Panc1 (cell line): ENCODE measurements around the gene EXOC6B. TPM values are rescaled to one million over a fixed set of nuclear protein-coding genes. Genes with fewer than 3 reads are reported as not detected.

Experiments used
- ATAC-seq: fragments of 200-7000 bp; cut with Tn5 transposase; 2 replicates; pipeline ENCODE4 v1.9.1; 2020; ENCODE audit warnings: mild to moderate bottlenecking, moderate library complexity
- BruUV-seq: library from RNA; stranded (reverse); fragments of 400-500 nt; replicated peaks from 2 replicates; lab custom pipeline; 2021; lab: Mats Ljungman, UMichigan
- CTCF ChIA-PET: fragments of 300-600 bp; sonication (Branson Sonifier 250); formaldehyde crosslinking; loops from one replicate; lab custom pipeline; 2022; ENCODE audit warnings: antibody characterized with exemption; lab: Charles Lee
- POLR2A ChIA-PET: fragments of 300-600 bp; sonication (Branson Sonifier 250); formaldehyde crosslinking; loops from one replicate; lab custom pipeline; 2022; ENCODE audit warnings: antibody characterized with exemption; lab: Charles Lee
- DNase-seq: peaks from one replicate; pipeline ENCODE4 v3.0.0-alpha.2; 2010; ENCODE audit warnings: low read depth, low spot score
- H3K27ac ChIP-seq: 2 replicates; pipeline ENCODE4 v1.5.1; 2011; ENCODE audit warnings: mild to moderate bottlenecking, low read length, inconsistent platforms
- H3K27me3 ChIP-seq: fragments of 200-500 bp; sonication (Bioruptor generic); 2 replicates; pipeline ENCODE4 v1.6.0; 2014; ENCODE audit warnings: low read length, inconsistent platforms; ENCODE audit not compliant: control insufficient read depth, insufficient read depth
- H3K36me3 ChIP-seq: fragments of 200-500 bp; sonication (Bioruptor generic); 2 replicates; pipeline ENCODE4 v1.5.1; 2014; ENCODE audit warnings: inconsistent platforms, mild to moderate bottlenecking, low read length, moderate library complexity; ENCODE audit not compliant: control insufficient read depth, insufficient read depth
- H3K4me1 ChIP-seq: 2 replicates; pipeline ENCODE4 v1.5.1; 2011; ENCODE audit warnings: inconsistent platforms, mild to moderate bottlenecking, low read length, moderate library complexity; ENCODE audit not compliant: control insufficient read depth, insufficient read depth
- H3K4me3 ChIP-seq, 2 experiments: 2 replicates each; pipeline ENCODE4 v1.5.1; 2011 to 2012; ENCODE audit warnings: low read depth in 2 of 2, low read length in 2 of 2, mild to moderate bottlenecking in 2 of 2, inconsistent platforms in 1 of 2, moderate library complexity in 1 of 2
- H3K9me3 ChIP-seq: fragments of 200-500 bp; sonication (Bioruptor generic); 2 replicates; pipeline ENCODE4 v1.5.1; 2014; ENCODE audit warnings: low read depth, mild to moderate bottlenecking, inconsistent platforms, low read length, moderate library complexity; ENCODE audit not compliant: control insufficient read depth, insufficient read depth
- POLR2AphosphoS5 ChIP-seq: IDR thresholded peaks from 2 replicates; pipeline ENCODE4 v1.6.1; 2012; ENCODE audit warnings: mild to moderate bottlenecking, low read depth, low read length, moderate library complexity
- SIN3A ChIP-seq: IDR thresholded peaks from 2 replicates; pipeline ENCODE4 v1.6.1; 2012; ENCODE audit warnings: low read depth, mild to moderate bottlenecking, low read length, moderate library complexity, borderline replicate concordance; ENCODE audit not compliant: insufficient read depth
- TCF7L2 ChIP-seq: IDR thresholded peaks from 2 replicates; pipeline ENCODE4 v1.6.1; 2011; ENCODE audit warnings: mild to moderate bottlenecking, low read depth, low read length, inconsistent platforms
- in situ Hi-C: cut with HindIII; loops from 2 replicates; pipeline ENCODE4 v1.10.0; 2016; ENCODE audit warnings: low sequenced_read_pairs, low pct_unique_long_range_greater_than_20kb
- intact Hi-C: fragments of 100-400 bp; cut with micrococcal nuclease; formaldehyde crosslinking; loops from one replicate; pipeline ENCODE4 v1.10.0; 2022; ENCODE audit not compliant: unreplicated experiment
- total RNA-seq: library from RNA; stranded (reverse); gene quantifications from one replicate; pipeline ENCODE4 v1.2.1, GENCODE V29; 2021; ENCODE audit not compliant: unreplicated experiment
- TF ChIP-seq, protein P1 (sequence below): fragments of 450-650 bp; IDR thresholded peaks from 2 replicates; pipeline ENCODE4 v1.5.1; 2017; ENCODE audit warnings: mild to moderate bottlenecking
- TF ChIP-seq, protein P2 (sequence below), 2 experiments: IDR thresholded peaks; 2 replicates each; pipeline ENCODE4 v1.6.1; 2011 to 2012; ENCODE audit warnings: low read depth in 2 of 2, control low read depth in 1 of 2, low read length in 1 of 2, mild to moderate bottlenecking in 1 of 2, moderate library complexity in 1 of 2; ENCODE audit not compliant: insufficient read depth in 1 of 2

Gene EXOC6B
- total RNA-seq, 1 experiment from 2014 or later = 23.2 TPM

DNA sequence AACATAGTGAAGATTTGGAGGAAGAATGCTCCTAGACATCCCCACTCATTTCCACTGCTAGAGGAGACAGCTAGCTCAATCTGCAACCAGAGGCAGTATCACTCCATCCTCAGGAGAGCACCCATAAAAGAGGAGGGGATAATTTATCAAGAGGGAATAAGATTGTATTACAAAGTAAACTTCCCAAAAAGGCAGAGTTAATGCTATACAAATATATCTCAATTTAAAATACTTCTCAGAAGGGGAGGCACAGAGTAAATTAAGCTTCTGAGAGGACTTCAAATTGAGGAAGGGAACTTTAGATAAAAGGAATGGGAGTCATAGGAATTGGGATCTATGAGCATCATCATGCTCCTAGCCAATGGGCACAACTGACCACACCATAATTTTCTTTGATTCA lies 29.1 kb downstream of the EXOC6B start:
- Histone ChIP-seq H3K9me3 (no peaks in the 10 kb centered on the region), H3K27me3 (no peaks in the 10 kb centered on the region), H3K4me1 (peaks cover 8% of the 10 kb centered on the region; the same call in 1 of the 2 replicates), H3K4me3 (no peak overlapping the region), H3K36me3 (no peaks in the 10 kb centered on the region), H3K27ac (no peak overlapping the region)
- no peak for ATAC-seq
- ChIA-PET CTCF (no interaction called here), POLR2A (interaction anchor here (0.6 kb wide), 1 partner anchor 967 kb away, joined by 3 read pairs; no protein-coding TSS in a partner anchor)
- no peak for DNase-seq
- no TSS peak for BruUV-seq
- intact Hi-C loops = no loop called here
- in situ Hi-C loops = no loop called here
- TF ChIP-seq, protein P1, sequence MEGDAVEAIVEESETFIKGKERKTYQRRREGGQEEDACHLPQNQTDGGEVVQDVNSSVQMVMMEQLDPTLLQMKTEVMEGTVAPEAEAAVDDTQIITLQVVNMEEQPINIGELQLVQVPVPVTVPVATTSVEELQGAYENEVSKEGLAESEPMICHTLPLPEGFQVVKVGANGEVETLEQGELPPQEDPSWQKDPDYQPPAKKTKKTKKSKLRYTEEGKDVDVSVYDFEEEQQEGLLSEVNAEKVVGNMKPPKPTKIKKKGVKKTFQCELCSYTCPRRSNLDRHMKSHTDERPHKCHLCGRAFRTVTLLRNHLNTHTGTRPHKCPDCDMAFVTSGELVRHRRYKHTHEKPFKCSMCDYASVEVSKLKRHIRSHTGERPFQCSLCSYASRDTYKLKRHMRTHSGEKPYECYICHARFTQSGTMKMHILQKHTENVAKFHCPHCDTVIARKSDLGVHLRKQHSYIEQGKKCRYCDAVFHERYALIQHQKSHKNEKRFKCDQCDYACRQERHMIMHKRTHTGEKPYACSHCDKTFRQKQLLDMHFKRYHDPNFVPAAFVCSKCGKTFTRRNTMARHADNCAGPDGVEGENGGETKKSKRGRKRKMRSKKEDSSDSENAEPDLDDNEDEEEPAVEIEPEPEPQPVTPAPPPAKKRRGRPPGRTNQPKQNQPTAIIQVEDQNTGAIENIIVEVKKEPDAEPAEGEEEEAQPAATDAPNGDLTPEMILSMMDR = no peak
- TF ChIP-seq, protein P2, sequence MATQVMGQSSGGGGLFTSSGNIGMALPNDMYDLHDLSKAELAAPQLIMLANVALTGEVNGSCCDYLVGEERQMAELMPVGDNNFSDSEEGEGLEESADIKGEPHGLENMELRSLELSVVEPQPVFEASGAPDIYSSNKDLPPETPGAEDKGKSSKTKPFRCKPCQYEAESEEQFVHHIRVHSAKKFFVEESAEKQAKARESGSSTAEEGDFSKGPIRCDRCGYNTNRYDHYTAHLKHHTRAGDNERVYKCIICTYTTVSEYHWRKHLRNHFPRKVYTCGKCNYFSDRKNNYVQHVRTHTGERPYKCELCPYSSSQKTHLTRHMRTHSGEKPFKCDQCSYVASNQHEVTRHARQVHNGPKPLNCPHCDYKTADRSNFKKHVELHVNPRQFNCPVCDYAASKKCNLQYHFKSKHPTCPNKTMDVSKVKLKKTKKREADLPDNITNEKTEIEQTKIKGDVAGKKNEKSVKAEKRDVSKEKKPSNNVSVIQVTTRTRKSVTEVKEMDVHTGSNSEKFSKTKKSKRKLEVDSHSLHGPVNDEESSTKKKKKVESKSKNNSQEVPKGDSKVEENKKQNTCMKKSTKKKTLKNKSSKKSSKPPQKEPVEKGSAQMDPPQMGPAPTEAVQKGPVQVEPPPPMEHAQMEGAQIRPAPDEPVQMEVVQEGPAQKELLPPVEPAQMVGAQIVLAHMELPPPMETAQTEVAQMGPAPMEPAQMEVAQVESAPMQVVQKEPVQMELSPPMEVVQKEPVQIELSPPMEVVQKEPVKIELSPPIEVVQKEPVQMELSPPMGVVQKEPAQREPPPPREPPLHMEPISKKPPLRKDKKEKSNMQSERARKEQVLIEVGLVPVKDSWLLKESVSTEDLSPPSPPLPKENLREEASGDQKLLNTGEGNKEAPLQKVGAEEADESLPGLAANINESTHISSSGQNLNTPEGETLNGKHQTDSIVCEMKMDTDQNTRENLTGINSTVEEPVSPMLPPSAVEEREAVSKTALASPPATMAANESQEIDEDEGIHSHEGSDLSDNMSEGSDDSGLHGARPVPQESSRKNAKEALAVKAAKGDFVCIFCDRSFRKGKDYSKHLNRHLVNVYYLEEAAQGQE (IDR thresholded peaks at IDR 0.05; ENCODE audit: insufficient read depth in 1 of 2, low read depth in 2 of 2, low read length in 1 of 2) = no peak
- TF ChIP-seq TCF7L2 (no peak), SIN3A (no peak), POLR2AphosphoS5 (no peak)

DNA sequence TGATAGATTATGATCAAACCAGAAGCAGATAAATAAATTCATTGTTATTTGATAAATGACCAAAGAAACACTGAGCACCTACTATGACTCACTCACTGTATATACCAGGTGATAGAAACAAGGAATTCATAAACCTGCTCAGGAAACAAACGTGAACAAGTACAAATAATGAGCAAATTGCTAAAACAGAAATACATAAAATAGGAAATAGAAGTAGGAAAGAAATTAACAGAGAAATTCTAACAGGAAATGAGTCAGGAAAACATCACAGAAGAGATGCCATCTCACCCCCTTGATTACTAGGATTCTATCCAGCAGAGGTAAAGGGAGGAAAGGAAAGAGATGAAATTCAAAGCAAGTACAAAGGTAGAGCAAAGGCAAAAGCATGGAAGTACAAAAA lies 31.3 kb downstream of the EXOC6B start:
- ATAC-seq (no peak), DNase-seq (no peak)
- H3K27ac ChIP-seq = no peak overlapping the region
- ChIA-PET POLR2A (no interaction called here), CTCF (no interaction called here)
- no peaks in the 10 kb centered on the region for H3K9me3 ChIP-seq
- no peaks in the 10 kb centered on the region for H3K36me3 ChIP-seq
- H3K4me3 ChIP-seq = no peak overlapping the region
- intact Hi-C loops (no loop called here), in situ Hi-C loops (no loop called here)
- H3K27me3 ChIP-seq = no peaks in the 10 kb centered on the region
- TF ChIP-seq SIN3A = no peak
- peaks cover 6% of the 10 kb centered on the region; the same call in 1 of the 2 replicates for H3K4me1 ChIP-seq
- BruUV-seq = no TSS peak

DNA sequence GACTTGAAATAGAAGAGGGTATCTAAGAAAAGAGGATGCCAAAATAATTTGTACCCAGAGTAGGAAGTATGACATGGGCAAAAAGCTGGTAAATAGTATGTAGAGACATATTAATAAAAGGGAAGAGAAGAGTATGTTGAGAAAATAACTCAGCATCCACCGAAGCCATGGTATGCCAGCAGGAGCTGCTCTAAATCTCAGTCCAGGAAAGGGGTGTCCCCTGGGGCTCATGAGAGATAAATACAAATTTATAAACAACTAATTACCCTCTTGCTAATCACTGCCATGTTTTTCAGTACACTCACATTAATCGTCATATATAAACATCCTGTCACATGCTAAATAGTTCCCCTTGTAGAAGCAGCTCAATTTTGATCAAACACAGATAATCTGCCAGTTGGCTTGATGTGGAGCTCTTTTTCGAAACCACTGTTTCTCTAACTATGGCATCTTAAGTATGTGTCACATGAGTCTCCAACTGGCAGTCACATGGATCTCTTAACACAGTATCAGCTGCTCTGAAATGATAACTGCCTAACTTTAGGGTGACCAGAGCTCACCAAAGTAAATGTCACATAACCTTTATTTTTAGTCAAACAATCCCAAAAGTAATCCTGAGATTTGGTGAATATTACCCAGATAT lies 31.9 kb downstream of the EXOC6B start:
- DNase-seq = no peak
- in situ Hi-C loops (no loop called here), intact Hi-C loops (no loop called here)
- Histone ChIP-seq H3K36me3 (no peaks in the 10 kb centered on the region), H3K4me1 (peaks cover 6% of the 10 kb centered on the region; the same call in 1 of the 2 replicates), H3K9me3 (no peaks in the 10 kb centered on the region), H3K4me3 (no peak overlapping the region), H3K27me3 (no peaks in the 10 kb centered on the region), H3K27ac (no peak overlapping the region)
- ChIA-PET CTCF (interaction anchor here (0.6 kb wide), 1 partner anchor 345 kb away, joined by 3 read pairs; no protein-coding TSS in a partner anchor), POLR2A (no interaction called here)
- BruUV-seq = no TSS peak
- TF ChIP-seq, protein P2 (IDR thresholded peaks at IDR 0.05; ENCODE audit: insufficient read depth in 1 of 2, low read depth in 2 of 2, low read length in 1 of 2) = no peak
- TF ChIP-seq TCF7L2 = no peak
- TF ChIP-seq, protein P1 = no peak
- TF ChIP-seq SIN3A = no peak
- TF ChIP-seq POLR2AphosphoS5 = no peak
- ATAC-seq = no peak
